SU-DHL-6 (cell line): ENCODE results near the gene YEATS4.
A peak's percentile ranks its signal among the peaks of the same experiment; 100 is the strongest.
"Not testable (repeated sequence)": the region's sequence is repeated elsewhere in the genome, so short reads cannot be mapped to it uniquely, and the experiment has no call there.

ENCODE experiments used
- H2AFZ ChIP-seq: fragments of 200-600 bp; sonication (generic); 2 replicates; pipeline ENCODE4 v1.6.1; 2014; ENCODE audit warnings: low read depth, mild to moderate bottlenecking, moderate library complexity, mixed read lengths, antibody characterized with exemption, low read length; ENCODE audit not compliant: severe bottlenecking
- H3F3A ChIP-seq: fragments of 200-600 bp; shearing (Covaris generic); 2 replicates; pipeline ENCODE4 v1.6.0; 2016; ENCODE audit warnings: antibody characterized with exemption, mild to moderate bottlenecking; ENCODE audit not compliant: insufficient read depth
- H3K27ac ChIP-seq: fragments of 200-600 bp; sonication (generic); 2 replicates; pipeline ENCODE4 v1.5.1; 2016; ENCODE audit warnings: low read depth, mild to moderate bottlenecking, low read length, moderate library complexity, mixed read lengths
- H3K27me3 ChIP-seq: fragments of 200-600 bp; sonication (generic), shearing (Covaris generic); 2 replicates; pipeline ENCODE4 v1.6.0; 2014; ENCODE audit warnings: mild to moderate bottlenecking, low read length
- H3K36me3 ChIP-seq: fragments of 200-600 bp; sonication (generic); 2 replicates; pipeline ENCODE4 v1.6.1; 2014; ENCODE audit warnings: mild to moderate bottlenecking, low read length, mixed read lengths
- H3K4me2 ChIP-seq: fragments of 300-600, 200-600 bp; shearing (Covaris generic), sonication (generic); 2 replicates; pipeline ENCODE4 v1.6.0; 2014; ENCODE audit warnings: low read length, low read depth, mild to moderate bottlenecking; ENCODE audit not compliant: poor library complexity, severe bottlenecking
- H3K4me3 ChIP-seq: fragments of 200-600 bp; sonication (generic); 2 replicates; pipeline ENCODE4 v1.5.1; 2014; ENCODE audit warnings: antibody characterized with exemption, low read length, mild to moderate bottlenecking, mixed read lengths; ENCODE audit not compliant: insufficient read depth, poor library complexity, severe bottlenecking
- H3K79me2 ChIP-seq: fragments of 200-600 bp; sonication (generic); 2 replicates; pipeline ENCODE4 v1.6.1; 2014; ENCODE audit warnings: mild to moderate bottlenecking, low read length, moderate library complexity; ENCODE audit not compliant: insufficient read depth
- H3K9ac ChIP-seq: fragments of 200-600 bp; sonication (generic); 2 replicates; pipeline ENCODE4 v1.7.0; 2014; ENCODE audit warnings: mild to moderate bottlenecking, low read length
- H3K9me2 ChIP-seq: fragments of 200-600 bp; sonication (generic); replicated peaks from 2 replicates; pipeline ENCODE4 v1.6.1; 2014; ENCODE audit warnings: low read length; ENCODE audit not compliant: insufficient read depth
- H3K9me3 ChIP-seq: fragments of 200-600 bp; sonication (generic); 2 replicates; pipeline ENCODE4 v1.6.1; 2014; ENCODE audit warnings: low read length, mixed read lengths; ENCODE audit not compliant: insufficient read depth
- H4K20me1 ChIP-seq: fragments of 200-600 bp; sonication (generic); 2 replicates; pipeline ENCODE4 v1.6.1; 2014; ENCODE audit warnings: low read depth, mild to moderate bottlenecking, antibody characterized with exemption, low read length, moderate library complexity, mixed read lengths
- CTCF ChIP-seq: fragments of 200-600 bp; sonication (generic); IDR thresholded peaks from one replicate; pipeline ENCODE4 v1.5.1; 2017; ENCODE audit warnings: antibody characterized with exemption, mild to moderate bottlenecking, low read length, moderate library complexity; ENCODE audit not compliant: insufficient read depth, poor library complexity, severe bottlenecking
- EZH2phosphoT487 ChIP-seq: fragments of 200-600 bp; sonication (generic), shearing (Covaris generic); conservative IDR thresholded peaks from 2 replicates; pipeline ENCODE4 v1.6.1; 2018; ENCODE audit warnings: mild to moderate bottlenecking, antibody characterized with exemption, low read length, moderate library complexity, mixed read lengths

YEATS4 gene

DNA sequence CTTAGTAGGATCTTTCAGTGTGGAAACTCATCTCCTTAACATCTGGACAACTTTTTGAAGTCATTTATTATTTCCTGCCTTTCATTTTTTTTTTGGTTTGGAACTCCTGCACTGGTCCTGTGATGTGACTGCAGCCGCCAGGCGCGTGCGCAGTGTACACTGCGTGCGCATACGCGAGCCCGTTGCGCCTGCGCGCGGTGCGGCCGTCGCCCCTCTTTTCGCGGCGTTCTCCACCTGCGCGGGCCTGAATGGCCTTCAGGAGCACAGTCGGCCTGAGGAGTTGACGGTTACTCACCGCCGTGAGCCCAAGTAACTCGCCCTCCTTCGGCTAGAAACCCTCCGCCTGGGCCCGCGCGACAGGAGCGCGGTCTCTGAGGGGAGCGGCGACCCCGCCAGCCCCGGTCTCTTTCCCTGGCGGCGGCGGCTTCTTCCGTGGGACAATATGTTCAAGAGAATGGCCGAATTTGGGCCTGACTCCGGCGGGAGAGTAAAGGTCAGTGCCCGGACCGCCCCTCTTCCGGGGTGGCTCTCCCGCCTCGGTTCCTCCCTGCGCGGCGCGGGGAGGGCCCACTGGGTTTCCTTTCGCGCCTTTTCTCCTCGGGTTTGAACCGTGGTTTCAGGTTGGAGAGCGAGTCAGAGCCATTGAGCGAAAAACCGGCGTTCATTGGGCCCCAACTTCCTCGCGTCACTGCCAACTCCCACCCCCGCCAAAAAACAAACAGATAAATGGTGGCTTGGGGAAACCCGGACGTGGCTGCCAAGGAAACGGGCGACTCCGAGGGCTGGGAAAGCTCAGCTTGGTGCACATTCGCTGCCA lies at the start of gene YEATS4:
TSS of gene YEATS4 (plus strand) at position 213 of the 817 bp plus-strand sequence. CDS start at position 443, 230 bp downstream.
- H3K4me2 ChIP-seq, result peak within 1 kb of the TSS; percentile 82
- peak within 1 kb of the TSS; percentile 90 for H3K9ac ChIP-seq
- H3F3A ChIP-seq, result peaks cover 5% of the 10 kb centered on the region; the same call in 1 of the 2 replicates
- no peaks in the 10 kb centered on the region for H3K9me2 ChIP-seq
- no peak for TF ChIP-seq EZH2phosphoT487
- no peak for TF ChIP-seq CTCF
- H3K9me3 ChIP-seq, result no peaks in the 10 kb centered on the region
- H2AFZ ChIP-seq, result peak within 1 kb of the TSS; percentile 81
- peaks cover 22% of the 10 kb centered on the region for H3K36me3 ChIP-seq
- no peaks in the 10 kb centered on the region for H3K27me3 ChIP-seq
- H3K79me2 ChIP-seq, result peaks cover 47% of the 10 kb centered on the region
- H3K27ac ChIP-seq, result peak within 1 kb of the TSS; percentile 83
- H4K20me1 ChIP-seq, result no peaks in the 10 kb centered on the region
- H3K4me3 ChIP-seq, result peak within 1 kb of the TSS; percentile 70

GRCh38 chr12:69313209-69313608 lies 46.3 kb upstream of the YEATS4 start:
- no peaks in the 10 kb centered on the region for H4K20me1 ChIP-seq
- no peaks in the 10 kb centered on the region for H3K36me3 ChIP-seq
- no peaks in the 10 kb centered on the region for H3F3A ChIP-seq
- H2AFZ ChIP-seq, result no peak overlapping the region
- H3K4me3 ChIP-seq, result no peak overlapping the region
- TF ChIP-seq EZH2phosphoT487 (no peak), CTCF (no peak)
- no peak overlapping the region for H3K4me2 ChIP-seq
- no peak overlapping the region for H3K9ac ChIP-seq
- no peaks in the 10 kb centered on the region for H3K27me3 ChIP-seq
- no peak overlapping the region for H3K27ac ChIP-seq
- H3K9me2 ChIP-seq, result no peaks in the 10 kb centered on the region
- no peaks in the 10 kb centered on the region for H3K9me3 ChIP-seq
- no peaks in the 10 kb centered on the region for H3K79me2 ChIP-seq

GRCh38 chr12:69316784-69317183 lies 42.8 kb upstream of the YEATS4 start:
- H4K20me1 ChIP-seq, H3K9me3 ChIP-seq, H3K79me2 ChIP-seq, H3K36me3 ChIP-seq, H3K4me2 ChIP-seq, H3K9me2 ChIP-seq, H3K4me3 ChIP-seq, H3K27ac ChIP-seq, H3K9ac ChIP-seq, H3K27me3 ChIP-seq, H3F3A ChIP-seq, H2AFZ ChIP-seq: not testable (repeated sequence)

DNA sequence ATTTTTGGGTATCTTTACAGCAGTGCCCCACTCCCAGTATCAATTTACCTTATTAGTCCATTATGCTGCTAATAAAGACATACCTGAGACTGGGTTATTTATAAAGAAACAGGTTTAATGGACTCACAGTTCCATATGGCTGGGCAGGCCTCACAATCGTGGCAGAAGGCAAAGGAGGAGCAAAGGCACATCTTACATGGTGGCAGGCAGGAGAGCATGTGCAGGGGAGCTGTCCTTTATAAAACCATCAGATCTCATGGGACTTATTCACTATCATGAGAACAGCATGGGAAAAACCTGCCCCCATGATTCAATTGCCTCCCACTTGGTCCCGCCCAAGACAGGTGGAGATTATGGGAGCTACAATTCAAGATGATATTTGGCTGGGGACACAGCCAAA lies 42.3 kb upstream of the YEATS4 start:
- H2AFZ ChIP-seq, H3K9ac ChIP-seq, H3K36me3 ChIP-seq, H3K9me3 ChIP-seq, H3K4me3 ChIP-seq, H4K20me1 ChIP-seq, H3K9me2 ChIP-seq, H3K27ac ChIP-seq, H3K79me2 ChIP-seq, H3F3A ChIP-seq, H3K4me2 ChIP-seq, H3K27me3 ChIP-seq: not testable (repeated sequence)
